ENCODE results near the gene PROX2.

- TF ChIP-seq POLR2AphosphoS5 (IDR thresholded peaks at IDR 0.05; ENCODE audit: borderline replicate concordance, low read depth, low read length) (no peak), FOXP2 (optimal IDR thresholded peaks at IDR 0.05; ENCODE audit: control extremely low read depth, extremely low read length, insufficient read depth) (no peak), EZH2 (IDR thresholded peaks at IDR 0.05) (no peak)
These were observed 21.7 kb upstream of the PROX2 start for GRCh38 chr14:74897642-74898041.
